ENCODE measurements around the gene GRID1.
"Not testable (repeated sequence)": the region's sequence is repeated elsewhere in the genome, so short reads cannot be mapped to it uniquely, and the experiment has no call there.

GRID1 gene

GRCh38 chr10:86104611-86105145, 261.9 kb downstream of the GRID1 start:
- DNase-seq (ENCODE audit: low read depth) = no peak

DNA sequence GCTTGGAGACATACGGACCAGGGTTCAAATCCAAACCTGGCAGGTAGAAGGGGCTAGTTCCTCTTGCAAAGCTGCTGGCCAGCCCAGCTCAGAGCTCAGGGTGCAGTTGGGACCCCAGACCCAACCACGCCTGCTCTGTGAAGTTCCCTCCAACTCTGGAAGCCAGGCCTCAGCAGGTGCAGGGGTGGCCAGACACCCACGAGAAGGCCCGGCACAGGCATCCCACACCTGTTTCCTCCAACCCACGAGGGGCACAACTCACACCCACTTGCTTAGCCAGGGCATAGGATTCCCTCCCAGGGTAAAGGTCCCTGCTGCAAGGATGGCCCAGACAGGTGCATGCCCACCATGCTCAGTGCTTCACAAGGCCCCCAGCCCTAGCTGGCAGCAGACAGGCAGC, 262.4 kb downstream of the GRID1 start:
- no peak for DNase-seq (ENCODE audit: low read depth)

- no peak for DNase-seq (ENCODE audit: low read depth)
Measured at GRCh38 chr10:86103391-86104101, 263.0 kb downstream of the GRID1 start.

- no peak for DNase-seq (ENCODE audit: low read depth)
Measured at GRCh38 chr10:86102451-86102850, 264.1 kb downstream of the GRID1 start.

- no peak for DNase-seq (ENCODE audit: low read depth)
Measured at GRCh38 chr10:86102031-86102430, 264.6 kb downstream of the GRID1 start.

DNA sequence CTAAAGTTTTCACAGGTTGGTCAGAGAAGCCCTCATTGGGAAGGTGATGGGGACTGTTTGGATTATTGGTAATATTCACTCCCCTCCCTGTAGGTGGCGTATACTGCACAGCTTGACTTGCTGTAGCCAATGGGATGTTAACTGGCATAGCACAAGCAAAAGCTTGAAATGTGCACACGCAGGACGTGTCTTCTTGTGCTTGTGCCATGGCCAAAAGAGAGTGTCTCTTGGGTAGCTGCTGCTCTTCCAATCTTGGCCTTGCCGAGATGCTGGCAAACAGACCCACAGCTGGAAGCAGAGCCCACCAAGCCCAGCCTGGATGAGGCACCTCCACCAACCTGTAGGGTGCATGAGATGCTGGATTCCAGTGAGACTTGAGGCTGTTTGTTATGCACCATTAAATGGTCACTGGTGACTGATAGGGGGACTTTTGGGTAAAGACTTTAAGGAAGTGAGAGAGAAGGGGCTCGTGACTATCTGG, 266.0 kb downstream of the GRID1 start:
- DNase-seq (ENCODE audit: low read depth) = no peak

DNA sequence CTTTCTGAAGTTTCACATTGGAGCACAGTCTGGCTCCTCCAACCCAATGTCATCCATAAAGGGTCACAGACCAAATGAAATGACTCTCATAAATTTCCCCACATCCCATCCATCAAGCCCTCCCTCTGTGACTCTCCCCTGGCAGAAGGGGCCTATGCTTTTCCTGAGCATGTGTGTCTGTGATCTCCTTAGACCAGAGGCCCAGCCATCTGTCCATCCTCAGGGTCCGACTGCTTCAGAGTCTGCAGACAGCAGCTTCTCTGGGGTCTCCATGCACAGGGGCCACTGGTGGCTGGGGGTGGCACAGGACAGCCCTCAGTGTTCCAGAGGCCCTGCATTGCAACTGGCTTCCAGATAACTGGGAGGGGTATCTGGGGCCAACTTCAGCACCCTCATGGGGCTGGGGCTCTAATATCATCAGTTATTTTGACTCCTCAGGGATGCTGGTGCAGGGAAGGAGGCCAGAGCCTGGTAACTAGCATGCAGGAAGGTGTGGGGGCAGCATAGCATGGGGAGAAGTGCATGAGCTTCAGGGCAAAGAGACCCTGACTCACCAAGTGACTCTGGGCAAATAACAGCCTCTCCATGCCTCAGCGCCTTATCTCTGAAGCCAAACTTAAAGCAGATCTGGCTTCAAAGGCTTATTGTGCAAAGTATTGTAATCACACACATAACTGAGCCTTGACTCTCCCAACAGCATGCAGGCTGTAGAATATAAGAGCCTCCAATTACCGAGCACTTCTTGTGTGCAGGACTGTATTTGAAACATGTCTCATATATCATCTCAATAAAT, 266.9 kb downstream of the GRID1 start:
- no peak for DNase-seq (ENCODE audit: low read depth)

DNA sequence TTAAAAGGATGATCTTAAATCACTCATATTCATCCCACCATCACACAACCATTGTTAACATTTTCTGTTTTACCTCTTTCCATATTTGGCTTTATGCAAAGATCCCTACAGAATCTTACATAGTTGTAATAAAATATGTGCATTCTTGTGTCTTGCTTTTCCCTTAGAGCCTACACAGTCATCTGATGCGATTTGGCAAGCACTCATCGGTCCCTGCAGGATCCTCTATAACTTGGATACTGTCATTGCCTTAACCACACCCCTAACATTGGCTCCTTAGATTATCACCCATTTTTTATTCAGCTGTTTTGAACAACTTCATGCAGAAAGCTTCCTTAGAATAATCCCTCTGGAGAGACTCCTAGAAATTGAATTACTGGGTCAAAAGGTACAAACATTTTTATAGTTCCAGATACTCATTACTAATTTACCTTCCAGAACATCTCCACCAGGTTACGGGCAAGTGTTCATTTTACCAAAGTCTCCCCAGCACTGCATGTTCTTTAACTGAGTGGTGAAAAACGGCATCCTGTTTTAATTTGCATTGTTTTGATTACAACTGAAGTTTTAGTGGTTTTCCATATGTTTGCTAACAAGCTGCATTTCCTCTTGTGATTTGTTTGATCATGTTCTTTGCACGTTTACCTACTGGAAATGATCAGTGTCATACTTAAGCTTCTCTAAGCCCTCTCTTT, 268.3 kb downstream of the GRID1 start:
- no peak for DNase-seq (ENCODE audit: low read depth)

GRCh38 chr10:86095061-86095460, 271.5 kb downstream of the GRID1 start:
- not testable (repeated sequence) for DNase-seq (ENCODE audit: low read depth)

DNA sequence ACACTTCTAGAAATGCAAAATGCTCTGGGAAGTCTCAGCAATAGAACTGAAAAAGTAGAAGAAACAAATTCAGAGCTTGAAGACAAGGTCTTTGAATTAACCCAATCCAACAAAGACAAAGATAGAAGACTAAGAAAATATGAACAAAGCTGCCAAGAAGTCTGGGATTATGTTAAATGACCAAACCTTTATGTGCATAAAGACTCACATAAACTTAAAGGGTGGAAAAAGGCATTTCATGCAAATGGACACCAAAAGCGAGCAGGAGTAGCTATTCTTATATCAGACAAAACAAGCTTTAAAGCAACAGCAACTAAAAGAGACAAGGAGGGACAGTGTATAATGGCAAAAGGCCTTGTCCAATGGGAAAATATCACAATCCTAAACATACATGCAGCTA, 274.3 kb downstream of the GRID1 start:
- not testable (repeated sequence) for DNase-seq (ENCODE audit: low read depth)

GRCh38 chr10:86091216-86091615, 275.4 kb downstream of the GRID1 start:
- no peak for DNase-seq (ENCODE audit: low read depth)

GRCh38 chr10:86090807-86091206, 275.8 kb downstream of the GRID1 start:
- no peak for DNase-seq (ENCODE audit: low read depth)

DNA sequence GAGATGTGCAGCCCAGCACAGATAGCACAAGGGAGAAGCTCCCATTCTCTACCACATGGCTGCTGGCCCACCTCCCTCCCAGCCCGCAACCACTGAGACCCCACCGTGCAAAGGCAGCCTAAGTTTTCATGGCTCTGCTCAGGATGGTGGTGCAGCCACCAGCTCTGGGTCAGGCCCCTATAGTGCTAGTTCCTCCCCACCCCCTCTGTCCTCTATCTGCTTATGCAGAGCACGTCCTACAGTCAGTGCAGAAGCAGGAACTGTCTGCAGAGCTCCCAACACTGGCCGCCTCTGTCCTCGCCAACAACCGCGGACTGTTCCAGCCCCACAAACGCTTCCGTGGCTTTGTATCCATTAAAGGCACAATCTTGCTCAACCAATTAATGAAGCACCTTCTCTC, 278.9 kb downstream of the GRID1 start:
- no peak for DNase-seq (ENCODE audit: low read depth)

DNA sequence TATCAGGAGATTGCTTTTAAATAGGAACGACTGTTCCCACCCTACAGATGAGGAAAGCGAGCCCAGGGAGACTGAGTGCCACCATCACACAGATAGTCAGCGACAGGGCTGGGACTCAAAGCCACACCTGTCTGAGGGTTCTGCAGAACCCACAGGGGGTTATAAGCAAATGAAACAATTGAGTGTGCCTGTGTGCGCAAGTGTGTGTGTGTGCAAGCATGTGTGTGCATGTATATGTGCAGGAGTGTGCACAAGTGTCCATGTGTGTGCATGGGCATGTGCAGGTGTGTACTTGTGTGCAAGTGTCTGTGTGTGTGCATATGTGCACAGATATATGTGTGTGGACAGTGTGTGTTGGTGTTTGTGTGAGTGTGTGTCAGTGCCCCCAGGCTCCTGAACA, 280.2 kb downstream of the GRID1 start:
- DNase-seq (ENCODE audit: low read depth) = no peak

DNA sequence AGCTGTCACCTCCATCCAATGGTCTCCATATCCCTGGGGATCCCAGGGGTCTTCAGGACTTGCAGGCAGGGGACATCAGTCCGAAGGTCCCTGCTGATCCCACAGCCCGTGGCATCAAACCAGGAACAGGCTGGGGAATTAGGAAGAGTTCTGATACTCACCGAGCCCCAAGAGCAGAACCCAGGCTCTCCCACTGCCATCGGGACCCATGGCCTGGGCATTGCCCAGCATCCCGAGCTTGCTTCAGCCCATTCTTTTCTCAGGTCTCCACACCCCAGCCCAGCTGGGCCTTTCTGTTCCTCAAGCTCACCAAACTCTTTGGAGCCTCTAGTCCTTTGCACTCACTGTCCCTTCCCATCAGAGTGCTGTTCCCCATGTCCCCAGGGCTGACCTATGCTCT, 280.9 kb downstream of the GRID1 start:
- DNase-seq (ENCODE audit: low read depth) = no peak

GRCh38 chr10:86085136-86085535, 281.5 kb downstream of the GRID1 start:
- no peak for DNase-seq (ENCODE audit: low read depth)

DNA sequence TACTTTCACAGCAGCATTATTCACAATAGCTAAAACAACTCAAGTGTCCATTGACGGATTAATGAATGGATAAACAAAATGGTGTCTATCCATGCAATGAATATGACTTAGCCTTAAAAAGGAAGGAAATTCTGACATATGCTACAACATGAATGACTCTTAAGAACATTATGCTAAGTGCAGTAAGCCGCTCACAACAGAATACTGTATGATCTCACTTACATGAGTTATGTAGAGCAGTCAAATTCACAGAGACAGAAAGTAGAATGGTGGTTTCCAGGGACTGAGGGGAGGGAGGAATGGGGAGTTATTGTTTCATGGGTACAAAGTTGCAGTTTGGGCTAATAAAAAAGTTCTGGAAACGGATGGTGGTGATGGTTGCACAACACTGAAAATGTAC, 282.0 kb downstream of the GRID1 start:
- no peak for DNase-seq (ENCODE audit: low read depth)

GRCh38 chr10:86083664-86084175, 282.9 kb downstream of the GRID1 start:
- no peak for DNase-seq (ENCODE audit: low read depth)

DNA sequence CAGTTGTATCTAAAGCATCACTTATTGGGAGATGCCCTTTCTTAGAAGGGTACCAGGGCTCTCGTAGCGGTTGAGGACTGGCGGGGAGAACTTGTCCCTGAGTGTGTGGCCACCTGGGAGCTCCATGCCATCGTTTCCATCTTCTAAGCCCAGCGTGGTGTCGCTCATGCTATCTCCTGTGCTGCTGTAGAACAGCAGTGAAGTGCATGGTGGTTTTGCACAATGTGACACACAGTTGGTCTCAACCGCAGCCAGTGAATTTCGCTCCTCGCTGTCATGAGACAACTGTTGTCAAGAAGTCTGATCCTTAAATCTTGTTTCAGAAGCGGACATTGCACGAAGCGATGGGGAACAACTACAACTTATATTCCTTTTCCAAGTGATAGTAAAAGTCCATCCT, 283.4 kb downstream of the GRID1 start:
- no peak for DNase-seq (ENCODE audit: low read depth)

DNA sequence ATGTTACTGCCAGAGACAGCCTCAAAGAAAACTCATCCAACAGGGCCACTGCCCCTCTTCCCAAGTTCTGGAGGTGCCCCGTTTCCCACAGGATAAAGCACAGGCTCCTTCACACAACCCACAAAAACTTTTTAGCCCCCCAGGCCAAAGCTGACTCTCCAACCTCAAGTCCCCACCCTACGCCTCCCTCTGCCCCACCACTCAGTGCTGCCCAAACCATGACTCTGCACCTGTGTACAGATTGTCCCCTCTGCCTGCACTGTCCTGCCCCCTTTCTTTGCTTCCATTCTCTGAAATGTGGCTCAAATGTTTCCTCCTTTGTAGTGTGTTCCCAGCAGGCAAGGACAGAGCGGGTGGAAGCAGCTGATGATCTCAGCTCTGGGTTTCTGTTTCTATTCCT, 284.0 kb downstream of the GRID1 start:
- no peak for DNase-seq (ENCODE audit: low read depth)

GRCh38 chr10:86079088-86079487, 287.5 kb downstream of the GRID1 start:
- DNase-seq (ENCODE audit: low read depth) = no peak

DNA sequence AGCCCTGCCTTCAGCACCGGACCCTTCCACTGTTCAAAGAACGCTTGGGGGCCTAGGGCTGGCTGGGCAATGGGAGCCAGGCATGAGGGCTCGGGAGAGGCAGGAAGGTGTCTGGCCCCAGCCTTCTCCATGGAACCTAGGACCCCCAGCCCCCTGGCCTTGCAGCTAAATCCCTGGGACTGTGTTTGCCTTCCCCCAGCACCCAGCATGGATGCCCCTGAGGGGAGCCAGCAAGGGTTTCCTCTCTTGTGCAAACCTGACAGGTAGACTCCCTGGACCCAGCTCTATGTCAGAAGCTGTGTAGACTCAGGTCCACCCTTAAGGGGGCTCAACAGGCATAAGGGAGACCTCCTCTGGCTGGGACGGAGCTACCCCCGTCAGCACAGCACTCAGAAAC, 288.0 kb downstream of the GRID1 start:
- no peak for DNase-seq (ENCODE audit: low read depth)

Measured in stimulated activated CD8-positive, alpha-beta memory T cell treated with anti-CD3 and anti-CD28 coated beads, Interleukin-15, amount 100 ng/mL, for 24 hours (primary cell).